Natural killer cell (primary cell): ENCODE data around the gene ZRANB1. TPM values are rescaled to one million over a fixed set of nuclear protein-coding genes. Genes with fewer than 3 reads are reported as not detected.
A peak's percentile ranks its signal among the peaks of the same experiment; 100 is the strongest.

Experiments
- ATAC-seq, 3 donors: fragments of 150-1000 bp in 2 of 3; fragments of 200-7000 bp in 1 of 3; cut with Tn5 transposase; 1 replicate in 1 of 3; 2 replicates in 2 of 3; pipeline ENCODE4 v1.10.0; 2021; ENCODE audit warnings: mild to moderate bottlenecking in 2 of 3, moderate library complexity in 2 of 3
- DNase-seq, 2 donors: peaks; one replicate each; pipeline versions ENCODE4 v3.0.0 to v3.0.0-alpha.2; 2013 to 2021; ENCODE audit warnings: mixed read lengths in 1 of 2
- H3K27ac ChIP-seq: one replicate; pipeline ENCODE4 v1.5.1; 2013; ENCODE audit warnings: mild to moderate bottlenecking, low read length
- H3K27me3 ChIP-seq: one replicate; pipeline ENCODE4 v1.6.1; 2013; ENCODE audit warnings: low read length; ENCODE audit not compliant: control insufficient read depth, insufficient read depth
- H3K36me3 ChIP-seq: one replicate; pipeline ENCODE4 v1.6.1; 2013; ENCODE audit warnings: low read length; ENCODE audit not compliant: control insufficient read depth, insufficient read depth
- H3K4me1 ChIP-seq: one replicate; pipeline ENCODE4 v1.6.1; 2013; ENCODE audit warnings: low read length; ENCODE audit not compliant: control insufficient read depth, insufficient read depth
- H3K4me3 ChIP-seq: one replicate; pipeline ENCODE4 v1.5.1; 2013; ENCODE audit warnings: low read length
- H3K9me3 ChIP-seq: one replicate; pipeline ENCODE4 v1.6.1; 2013; ENCODE audit warnings: low read length; ENCODE audit not compliant: control insufficient read depth, insufficient read depth
- H3K27ac Mint-ChIP-seq, 2 donors: one replicate each; pipeline ENCODE4 v1.8.0; 2022; ENCODE audit warnings: mild to moderate bottlenecking in 2 of 2, mixed read lengths in 2 of 2, moderate library complexity in 1 of 2
- H3K27me3 Mint-ChIP-seq, 2 donors: one replicate each; pipeline ENCODE4 v1.8.0; 2022; ENCODE audit warnings: low read depth in 2 of 2, mixed read lengths in 2 of 2
- H3K36me3 Mint-ChIP-seq: one replicate; pipeline ENCODE4 v1.8.0; 2022; ENCODE audit warnings: mixed read lengths
- H3K4me1 Mint-ChIP-seq, 2 donors: one replicate each; pipeline ENCODE4 v1.8.0; 2022; ENCODE audit warnings: mixed read lengths in 2 of 2
- H3K4me3 Mint-ChIP-seq: one replicate; pipeline ENCODE4 v1.8.0; 2022; ENCODE audit warnings: mild to moderate bottlenecking, moderate library complexity, mixed read lengths
- H3K9me3 Mint-ChIP-seq, 2 donors: one replicate each; pipeline ENCODE4 v1.8.0; 2022; ENCODE audit warnings: mixed read lengths in 2 of 2
- CTCF ChIP-seq: fragments of 200-600 bp; IDR thresholded peaks from one replicate; pipeline ENCODE4 v1.8.0; 2022; ENCODE audit warnings: antibody characterized with exemption
- WGBS: methylation state at CpG from one replicate; pipeline ENCODE4 v1.1.7; 2013; ENCODE audit warnings: missing lambda C conversion rate; ENCODE audit not compliant: insufficient coverage; 5-methylcytosine and 5-hydroxymethylcytosine counted together
- intact Hi-C: fragments of 100-400 bp; cut with micrococcal nuclease; formaldehyde crosslinking; loops from one replicate; pipeline ENCODE4 v1.14.2; 2022
- total RNA-seq, 4 donors: library from RNA; stranded (reverse); fragments of 120-200 nt in 1 of 4; gene quantifications; one replicate each; pipeline versions ENCODE4 v1.2.3 to v1.2.4, GENCODE V29; 2013 to 2022

The ZRANB1 gene
- total RNA-seq, 3 donors from 2014 or later (not counting 1 experiment from before 2014, with no cell fraction given), result 18.0 to 20.5 (median 18.8) TPM

- peaks cover 14 to 19% of the 10 kb centered on the region in 2 donors for H3K27me3 Mint-ChIP-seq
Measured at GRCh38 chr10:124916098-124916584, 25.8 kb upstream of the ZRANB1 start.

GRCh38 chr10:124916585-124917427 lies 25.1 kb upstream of the ZRANB1 start:
- under 1% methylated on average over 126 of the region's 126 CpGs for WGBS
- Histone ChIP-seq H3K36me3 (no peaks in the 10 kb centered on the region), H3K27ac (peak overlapping the region; percentile 93), H3K4me3 (peak overlapping the region; percentile 68), H3K27me3 (no peaks in the 10 kb centered on the region), H3K4me1 (peaks cover 16% of the 10 kb centered on the region), H3K9me3 (no peaks in the 10 kb centered on the region)
- H3K27ac Mint-ChIP-seq, result peak overlapping the region; percentile 95
- ATAC-seq, result peak; percentile 89 to 95 (median 92)
- no peaks in the 10 kb centered on the region for H3K9me3 Mint-ChIP-seq
- H3K36me3 Mint-ChIP-seq, result no peaks in the 10 kb centered on the region
- H3K4me1 Mint-ChIP-seq, result peaks cover 36 to 40% of the 10 kb centered on the region in 2 donors
- intact Hi-C loops, result loop anchor here (2.0 to 10.0 kb wide), 3 partner anchors 60 to 802 kb away; partner anchors contain the start of gene EDRF1
- no peak for TF ChIP-seq CTCF
- peaks cover 8 to 12% of the 10 kb centered on the region in 2 donors for H3K27me3 Mint-ChIP-seq
- H3K4me3 Mint-ChIP-seq, result peak overlapping the region; percentile 96
- peak; percentile 98 for DNase-seq

More at GRCh38 chr10:124916098-124916584, 25.8 kb upstream of the ZRANB1 start:
- Histone ChIP-seq H3K4me3 (peak overlapping the region; percentile 68), H3K27ac (peak overlapping the region; percentile 93), H3K4me1 (peaks cover 16% of the 10 kb centered on the region), H3K36me3 (no peaks in the 10 kb centered on the region), H3K9me3 (no peaks in the 10 kb centered on the region), H3K27me3 (no peaks in the 10 kb centered on the region)
- DNase-seq (no peak), ATAC-seq (no peak)
- peaks cover 34 to 38% of the 10 kb centered on the region in 2 donors for H3K4me1 Mint-ChIP-seq
- H3K36me3 Mint-ChIP-seq, result no peaks in the 10 kb centered on the region
- peak overlapping the region; percentile 96 for H3K4me3 Mint-ChIP-seq
- intact Hi-C loops, result loop anchor here (2.0 to 10.0 kb wide), 3 partner anchors 61 to 803 kb away; partner anchors contain the start of gene EDRF1
- TF ChIP-seq CTCF, result no peak
- WGBS, result 8% methylated on average over 13 of the region's 13 CpGs
- H3K27ac Mint-ChIP-seq, result peak overlapping the region; percentile 95
- no peaks in the 10 kb centered on the region for H3K9me3 Mint-ChIP-seq

- intact Hi-C loops, result loop anchor here (2.0 to 10.0 kb wide), 3 partner anchors 60 to 801 kb away; partner anchors contain the start of gene EDRF1
- no peaks in the 10 kb centered on the region for H3K9me3 Mint-ChIP-seq
- peak overlapping the region; percentile 63 for H3K4me3 ChIP-seq
- no peaks in the 10 kb centered on the region for H3K36me3 ChIP-seq
- peaks cover 36 to 40% of the 10 kb centered on the region in 2 donors for H3K4me1 Mint-ChIP-seq
- H3K9me3 ChIP-seq, result no peaks in the 10 kb centered on the region
- no peaks in the 10 kb centered on the region for H3K27me3 ChIP-seq
- peak; percentile 33 to 54 for DNase-seq
- ATAC-seq, result peak in 1 of 3 donors; percentile 3
- H3K4me3 Mint-ChIP-seq, result peak overlapping the region; percentile 92
- no peaks in the 10 kb centered on the region for H3K36me3 Mint-ChIP-seq
- WGBS, result under 1% methylated on average over 46 of the region's 46 CpGs
- peaks cover 16% of the 10 kb centered on the region for H3K4me1 ChIP-seq
- no peak for TF ChIP-seq CTCF
- peak overlapping the region; percentile 95 for H3K27ac Mint-ChIP-seq
- H3K27ac ChIP-seq, result peak overlapping the region; percentile 68
- peaks cover 2 to 4% of the 10 kb centered on the region in 2 donors for H3K27me3 Mint-ChIP-seq
Measured at GRCh38 chr10:124917428-124918190, 24.3 kb upstream of the ZRANB1 start.
